Common myeloid progenitor, CD34-positive (primary cell): ENCODE results near the gene CLCN2.

Experiments
- CTCF ChIA-PET: fragments of 350-600 bp; sonication (Branson Sonifier 250); formaldehyde crosslinking; loops from one replicate; lab custom pipeline; 2021; ENCODE audit warnings: antibody characterized with exemption; lab: Charles Lee
- POLR2A ChIA-PET: fragments of 350-600 bp; sonication (Branson Sonifier 250); formaldehyde crosslinking; loops from one replicate; lab custom pipeline; 2021; ENCODE audit warnings: antibody characterized with exemption; lab: Charles Lee
- DNase-seq, 3 donors: peaks; one replicate each; pipeline versions ENCODE4 v3.0.0 to v3.0.0-alpha.2; 2013
- H3K27ac ChIP-seq, 2 experiments: 1 replicate in 1 of 2; 2 replicates in 1 of 2; pipeline ENCODE4 v1.7.0; 2013; ENCODE audit warnings: inconsistent platforms in 2 of 2, low read length in 2 of 2, mild to moderate bottlenecking in 2 of 2, low read depth in 1 of 2, moderate library complexity in 1 of 2; ENCODE audit not compliant: severe bottlenecking in 2 of 2, insufficient read depth in 1 of 2, poor library complexity in 1 of 2
- H3K27me3 ChIP-seq, 5 experiments: replicated peaks in 2 of 5; 1 replicate in 3 of 5; 2 replicates in 2 of 5; pipeline versions ENCODE4 v1.6.1 to v1.7.0; 2013; ENCODE audit warnings: low read length in 4 of 5, mild to moderate bottlenecking in 2 of 5, moderate library complexity in 2 of 5, inconsistent platforms in 1 of 5; ENCODE audit not compliant: insufficient read depth in 5 of 5, control insufficient read depth in 4 of 5
- H3K36me3 ChIP-seq, 4 experiments: 1 replicate in 2 of 4; 2 replicates in 2 of 4; pipeline versions ENCODE4 v1.6.1 to v1.7.0; 2013; ENCODE audit warnings: low read length in 3 of 4, control low read depth in 1 of 4, mild to moderate bottlenecking in 1 of 4; ENCODE audit not compliant: control insufficient read depth in 4 of 4, insufficient read depth in 4 of 4
- H3K4me1 ChIP-seq, 4 experiments: 1 replicate in 3 of 4; 2 replicates in 1 of 4; pipeline versions ENCODE4 v1.6.1 to v1.7.1; 2013; ENCODE audit warnings: low read length in 3 of 4, mild to moderate bottlenecking in 3 of 4, control low read depth in 1 of 4, inconsistent platforms in 1 of 4, moderate library complexity in 1 of 4; ENCODE audit not compliant: control insufficient read depth in 4 of 4, insufficient read depth in 4 of 4; ENCODE audit errors: control extremely low read depth in 1 of 4
- H3K4me3 ChIP-seq, 7 experiments: 1 replicate in 4 of 7; 2 replicates in 3 of 7; pipeline versions ENCODE4 v1.5.1 to v1.7.0; 2013; ENCODE audit warnings: mild to moderate bottlenecking in 7 of 7, low read length in 6 of 7, moderate library complexity in 6 of 7, inconsistent platforms in 2 of 7, low read depth in 2 of 7, control low read depth in 1 of 7; ENCODE audit not compliant: insufficient read depth in 4 of 7, control insufficient read depth in 1 of 7; ENCODE audit errors: extremely low read depth in 1 of 7
- H3K9me3 ChIP-seq, 5 experiments: 1 replicate in 4 of 5; 2 replicates in 1 of 5; pipeline versions ENCODE4 v1.6.1 to v1.7.1; 2013; ENCODE audit warnings: low read length in 4 of 5, mild to moderate bottlenecking in 2 of 5, inconsistent platforms in 1 of 5, low read depth in 1 of 5, moderate library complexity in 1 of 5; ENCODE audit not compliant: control insufficient read depth in 4 of 5, insufficient read depth in 2 of 5; ENCODE audit errors: control extremely low read depth in 1 of 5
- WGBS: methylation state at CpG from one replicate; pipeline ENCODE4 v1.1.5; 2013; ENCODE audit not compliant: insufficient coverage; 5-methylcytosine and 5-hydroxymethylcytosine counted together

CLCN2 gene

DNA sequence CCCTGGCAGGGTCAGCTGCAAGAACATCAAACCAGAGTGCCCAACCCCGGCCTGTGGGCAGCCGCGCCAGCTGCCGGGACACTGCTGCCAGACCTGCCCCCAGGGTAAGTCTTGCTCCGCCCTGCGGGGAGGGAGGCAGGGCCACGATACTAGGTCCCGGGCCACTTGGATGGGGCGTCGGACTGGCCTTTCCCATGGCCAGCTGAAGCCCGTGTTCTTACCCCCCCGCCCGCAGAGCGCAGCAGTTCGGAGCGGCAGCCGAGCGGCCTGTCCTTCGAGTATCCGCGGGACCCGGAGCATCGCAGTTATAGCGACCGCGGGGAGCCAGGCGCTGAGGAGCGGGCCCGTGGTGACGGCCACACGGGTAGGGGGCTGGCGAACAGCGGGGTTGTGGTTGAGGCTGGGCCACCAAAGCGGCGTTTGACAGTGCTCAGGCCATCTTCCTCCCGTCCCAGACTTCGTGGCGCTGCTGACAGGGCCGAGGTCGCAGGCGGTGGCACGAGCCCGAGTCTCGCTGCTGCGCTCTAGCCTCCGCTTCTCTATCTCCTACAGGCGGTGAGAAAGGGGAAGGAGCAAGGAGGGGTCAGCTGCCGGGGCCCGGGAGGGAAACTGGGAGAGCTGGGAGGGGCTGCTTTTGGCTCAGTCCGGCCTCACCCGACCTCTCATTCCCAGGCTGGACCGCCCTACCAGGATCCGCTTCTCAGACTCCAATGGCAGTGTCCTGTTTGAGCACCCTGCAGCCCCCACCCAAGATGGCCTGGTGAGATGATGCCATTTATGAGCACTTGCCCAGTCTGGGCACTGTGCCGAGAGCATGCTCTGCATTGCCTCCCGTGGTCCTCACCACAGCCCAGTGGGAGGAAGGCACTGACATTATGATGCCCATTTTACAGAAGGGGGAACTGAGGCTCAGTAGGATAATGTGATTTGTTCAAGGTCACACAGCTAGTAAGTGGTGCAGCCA, 20.1 kb upstream of the CLCN2 start:
- H3K27me3 ChIP-seq: peaks cover 0 to 45% (median 22%) of the 10 kb centered on the region in 5 experiments
- DNase-seq: peak; percentile 11 to 76 (median 56)
- peak overlapping the region in 4 of 7 experiments; percentile 25 to 64 (median 42) for H3K4me3 ChIP-seq
- no peaks in the 10 kb centered on the region for H3K9me3 ChIP-seq
- 12% methylated on average over 29 of the region's 55 CpGs for WGBS
- H3K36me3 ChIP-seq: no peaks in the 10 kb centered on the region
- ChIA-PET CTCF (interaction anchor here (0.8 to 2.5 kb wide), 6 partner anchors 9 to 161 kb away, joined by 3 to 14 read pairs (median 3); partner anchors contain the start of gene FAM131A), POLR2A (no interaction called here)
- H3K27ac ChIP-seq: no peak overlapping the region
- peaks cover 2 to 27% (median 21%) of the 10 kb centered on the region in 4 experiments for H3K4me1 ChIP-seq

DNA sequence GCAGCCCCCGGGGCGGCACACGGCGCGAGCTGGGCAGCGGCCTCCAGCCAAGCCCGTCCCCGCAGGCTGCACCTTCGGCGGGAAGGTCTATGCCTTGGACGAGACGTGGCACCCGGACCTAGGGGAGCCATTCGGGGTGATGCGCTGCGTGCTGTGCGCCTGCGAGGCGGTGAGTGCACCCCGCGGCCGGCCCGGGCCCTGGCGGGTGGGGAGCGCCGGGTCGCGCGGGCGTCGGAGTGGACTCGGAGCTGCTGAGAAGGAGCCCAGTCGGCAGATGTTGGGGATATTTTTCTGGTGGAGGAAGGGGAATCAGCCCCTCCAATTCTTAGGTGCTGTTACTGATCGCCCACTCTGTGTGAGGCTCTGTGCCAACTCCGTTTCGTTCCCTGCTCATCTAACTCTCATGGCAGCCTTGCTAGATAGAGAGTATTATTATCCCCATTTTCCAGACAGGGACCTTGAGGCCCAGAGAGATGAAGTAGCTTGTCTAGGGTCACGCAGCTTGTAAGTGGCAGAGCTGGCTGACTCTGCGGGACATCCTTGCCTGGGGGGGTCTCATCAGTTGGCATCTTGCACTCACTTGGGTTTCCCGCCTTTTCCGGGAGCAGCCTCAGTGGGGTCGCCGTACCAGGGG, 19.3 kb upstream of the CLCN2 start:
- Histone ChIP-seq H3K27me3 (peaks cover 0 to 48% (median 22%) of the 10 kb centered on the region in 5 experiments), H3K36me3 (no peaks in the 10 kb centered on the region), H3K9me3 (no peaks in the 10 kb centered on the region), H3K4me1 (peaks cover 2 to 27% (median 21%) of the 10 kb centered on the region in 4 experiments), H3K4me3 (peak overlapping the region in 6 of 7 experiments; percentile 15 to 64 (median 37)), H3K27ac (no peak overlapping the region)
- ChIA-PET POLR2A (no interaction called here), CTCF (interaction anchor here (1.1 to 2.5 kb wide), 5 partner anchors 9 to 133 kb away, joined by 3 to 14 read pairs (median 3); partner anchors contain the start of gene FAM131A)
- peak in 1 of 3 donors; percentile 22 for DNase-seq
- 3% methylated on average over 38 of the region's 42 CpGs for WGBS

DNA sequence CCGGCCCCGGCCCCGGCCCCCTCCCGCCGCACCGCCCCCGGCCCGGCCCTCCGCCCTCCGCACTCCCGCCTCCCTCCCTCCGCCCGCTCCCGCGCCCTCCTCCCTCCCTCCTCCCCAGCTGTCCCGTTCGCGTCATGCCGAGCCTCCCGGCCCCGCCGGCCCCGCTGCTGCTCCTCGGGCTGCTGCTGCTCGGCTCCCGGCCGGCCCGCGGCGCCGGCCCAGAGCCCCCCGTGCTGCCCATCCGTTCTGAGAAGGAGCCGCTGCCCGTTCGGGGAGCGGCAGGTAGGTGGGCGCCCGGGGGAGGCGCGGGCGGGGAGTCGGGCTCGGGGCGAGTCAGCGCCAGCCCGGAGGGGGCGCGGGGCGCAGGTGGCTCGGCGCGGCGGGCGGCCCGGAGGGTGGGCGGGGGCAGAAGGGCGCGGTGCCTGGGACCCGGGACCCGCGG, 18.8 kb upstream of the CLCN2 start:
- peak overlapping the region in 5 of 7 experiments; percentile 11 to 64 (median 46) for H3K4me3 ChIP-seq
- H3K27me3 ChIP-seq: peaks cover 0 to 48% (median 22%) of the 10 kb centered on the region in 5 experiments
- ChIA-PET CTCF (interaction anchor here (1.5 kb wide), 1 partner anchor 134 kb away, joined by 6 read pairs; no protein-coding TSS in a partner anchor), POLR2A (no interaction called here)
- H3K4me1 ChIP-seq: peaks cover 2 to 27% (median 21%) of the 10 kb centered on the region in 4 experiments
- peak; percentile 11 to 57 (median 48) for DNase-seq
- H3K27ac ChIP-seq: no peak overlapping the region
- WGBS: 0% methylated on average over 36 of the region's 62 CpGs
- H3K9me3 ChIP-seq: no peaks in the 10 kb centered on the region
- H3K36me3 ChIP-seq: no peaks in the 10 kb centered on the region

DNA sequence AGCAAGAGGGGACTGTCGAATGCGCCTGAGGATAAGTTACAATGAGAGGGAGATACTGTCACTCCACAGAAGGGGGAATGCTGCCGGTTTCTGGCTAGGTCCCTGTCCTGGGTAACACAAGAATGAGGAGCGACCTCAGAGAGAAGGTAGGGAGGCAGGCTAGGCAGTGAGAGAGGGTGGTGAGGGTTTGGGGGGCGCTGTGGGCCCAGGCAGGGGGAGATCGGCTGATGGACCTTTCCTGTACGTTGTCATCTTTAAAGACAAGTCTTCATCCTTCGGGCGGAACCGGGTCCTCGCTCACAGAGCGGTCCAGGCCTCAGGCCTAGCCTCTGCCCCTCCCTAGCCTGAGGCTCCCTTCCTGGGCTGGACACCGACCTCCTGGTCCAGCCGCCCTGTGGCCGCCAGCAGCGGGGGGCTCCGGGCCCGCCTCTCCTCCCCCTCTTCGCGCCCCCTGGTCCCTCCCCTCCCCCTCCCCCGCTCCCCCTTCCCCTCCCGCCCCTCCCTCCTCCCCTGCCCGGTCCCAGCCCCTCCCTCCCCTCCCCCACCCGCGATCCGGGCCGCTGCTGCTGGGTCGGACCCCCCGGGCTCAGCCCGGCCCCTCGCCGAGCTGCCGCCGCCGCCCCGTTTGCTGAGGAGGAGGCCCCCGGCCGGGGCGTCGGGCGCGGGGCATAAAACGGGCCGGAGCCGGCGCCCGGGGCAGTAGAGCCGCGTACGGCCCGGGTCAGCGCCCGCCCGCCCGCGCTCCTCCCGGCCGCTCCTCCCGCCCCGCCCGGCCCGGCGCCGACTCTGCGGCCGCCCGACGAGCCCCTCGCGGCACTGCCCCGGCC, 18.2 kb upstream of the CLCN2 start, which contains the start of gene CHRD:
TSS of gene CHRD (plus strand) at position 697 of the 827 bp plus-strand sequence. CDS start 265 bp downstream, outside the sequence.
- H3K27ac ChIP-seq: no peak within 1 kb of the TSS
- POLR2A ChIA-PET: no interaction called here
- H3K9me3 ChIP-seq: no peaks in the 10 kb centered on the region
- H3K4me3 ChIP-seq: peak within 1 kb of the TSS in 6 of 7 experiments; percentile 15 to 64 (median 42)
- no peaks in the 10 kb centered on the region for H3K36me3 ChIP-seq
- peaks cover 0 to 48% (median 22%) of the 10 kb centered on the region in 5 experiments for H3K27me3 ChIP-seq
- DNase-seq: no peak
- WGBS: 72% methylated on average over 12 of the region's 71 CpGs
- peaks cover 2 to 27% (median 21%) of the 10 kb centered on the region in 4 experiments for H3K4me1 ChIP-seq
- CTCF ChIA-PET: interaction anchor here (1.2 to 1.5 kb wide), 2 partner anchors 10 to 150 kb away, joined by 3 to 4 read pairs; no protein-coding TSS in a partner anchor

DNA sequence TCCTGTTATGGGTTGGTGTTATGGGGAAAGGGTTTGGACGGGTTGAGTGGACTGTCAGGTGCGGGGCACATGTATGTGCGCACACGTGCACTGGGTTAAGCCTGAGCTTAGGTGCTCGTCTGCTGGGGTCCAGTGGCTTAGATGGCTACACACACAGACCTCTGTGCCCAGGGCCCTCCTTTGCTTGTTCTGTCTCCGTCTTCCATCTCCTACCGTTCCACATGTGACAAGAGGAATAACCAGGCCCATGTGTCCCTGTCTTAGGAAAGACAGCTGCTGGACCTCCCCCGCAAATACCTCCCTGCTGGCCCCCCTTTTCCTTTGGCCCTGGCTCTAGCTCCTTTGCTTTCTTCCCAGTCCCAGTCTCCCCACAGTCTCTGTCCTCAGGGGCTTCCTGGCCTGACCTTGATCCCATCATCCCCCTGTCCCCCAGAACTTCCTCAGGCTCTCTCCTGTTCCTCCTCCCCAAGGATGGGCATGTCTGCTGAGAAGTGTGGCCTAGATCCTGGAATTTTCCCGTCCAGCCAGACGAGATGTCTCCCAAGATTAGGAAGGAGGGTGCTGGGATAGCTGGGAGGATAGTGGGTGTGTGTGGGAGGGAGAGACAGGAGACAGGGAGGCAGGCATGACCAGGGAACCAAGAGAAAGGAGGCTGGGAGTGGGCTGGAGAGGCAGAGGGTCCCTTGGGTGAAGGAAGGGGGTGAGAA, 17.4 kb upstream of the CLCN2 start:
- no peaks in the 10 kb centered on the region for H3K9me3 ChIP-seq
- H3K27me3 ChIP-seq: peaks cover 0 to 48% (median 22%) of the 10 kb centered on the region in 5 experiments
- H3K27ac ChIP-seq: no peak overlapping the region
- no peak for DNase-seq
- H3K36me3 ChIP-seq: no peaks in the 10 kb centered on the region
- H3K4me3 ChIP-seq: no peak overlapping the region
- H3K4me1 ChIP-seq: peaks cover 2 to 27% (median 21%) of the 10 kb centered on the region in 4 experiments
- WGBS: 96% methylated on average over 9 of the region's 10 CpGs
- ChIA-PET POLR2A (no interaction called here), CTCF (interaction anchor here (0.7 to 2.4 kb wide), 4 partner anchors 10 to 163 kb away, joined by 3 to 10 read pairs (median 4); no protein-coding TSS in a partner anchor)
